K562 (cell line): ENCODE data around the gene WSCD2. TPM values are rescaled to one million over a fixed set of nuclear protein-coding genes. Genes with fewer than 3 reads are reported as not detected.

Experiments used
- BRF1 ChIP-seq: IDR thresholded peaks from 3 replicates; pipeline ENCODE4 v1.6.1; 2011; ENCODE audit warnings: borderline replicate concordance, mild to moderate bottlenecking; ENCODE audit not compliant: insufficient read length; ENCODE audit errors: extremely low read depth
- CBX3 ChIP-seq, 2 experiments: IDR thresholded peaks; 1 replicate in 1 of 2; 2 replicates in 1 of 2; pipeline ENCODE4 v1.6.1; 2012; ENCODE audit warnings: inconsistent platforms in 2 of 2, low read length in 2 of 2, borderline replicate concordance in 1 of 2, control low read depth in 1 of 2
- CHD2 ChIP-seq: IDR thresholded peaks from 2 replicates; pipeline ENCODE4 v1.6.1; 2011; ENCODE audit warnings: low read depth, low read length
- ESRRA ChIP-seq: fragments of 450-650 bp; IDR thresholded peaks from 2 replicates; pipeline ENCODE4 v1.6.1; 2014; ENCODE audit warnings: low read depth, mild to moderate bottlenecking, moderate library complexity, borderline replicate concordance
- ETV6 ChIP-seq, 3 experiments: fragments of 150-350 bp in 1 of 3; sonication (generic) in 1 of 3; formaldehyde crosslinking in 1 of 3; IDR thresholded peaks; 2 replicates each; pipeline versions ENCODE4 v1.6.1 to v1.8.0; 2014 to 2022; ENCODE audit warnings: borderline replicate concordance in 2 of 3, low read depth in 2 of 3, antibody characterized with exemption in 1 of 3, low read length in 1 of 3, mild to moderate bottlenecking in 1 of 3, missing genetic modification reagents in 1 of 3
- L3MBTL2 ChIP-seq: fragments of 450-650 bp; IDR thresholded peaks from 2 replicates; pipeline ENCODE4 v1.6.1; 2016; ENCODE audit warnings: mild to moderate bottlenecking, moderate library complexity
- NFRKB ChIP-seq: fragments of 450-650 bp; IDR thresholded peaks from 2 replicates; pipeline ENCODE4 v1.6.1; 2016; ENCODE audit warnings: low read depth
- NR2C1 ChIP-seq, 2 experiments: fragments of 450-650 bp; IDR thresholded peaks; 2 replicates each; pipeline ENCODE4 v1.6.1; 2017; ENCODE audit warnings: mild to moderate bottlenecking in 2 of 2, antibody characterized with exemption in 1 of 2, inconsistent platforms in 1 of 2, missing compliant biosample characterization in 1 of 2, missing genetic modification characterization in 1 of 2
- RAD51 ChIP-seq: fragments of 450-650 bp; IDR thresholded peaks from 2 replicates; pipeline ENCODE4 v1.7.1; 2016; ENCODE audit warnings: low read depth, mild to moderate bottlenecking, borderline replicate concordance
- SRF ChIP-seq, 2 experiments: fragments of 250-450, 450-650 bp in 1 of 2; sonication (Bioruptor Pico) in 1 of 2; sonication (generic) in 1 of 2; formaldehyde crosslinking; IDR thresholded peaks; 2 replicates each; pipeline versions ENCODE4 v1.5.0 to v1.5.1; 2020 to 2022; ENCODE audit warnings: mild to moderate bottlenecking in 1 of 2, missing genetic modification reagents in 1 of 2
- ZNF316 ChIP-seq: fragments of 450-650 bp; IDR thresholded peaks from 2 replicates; pipeline ENCODE4 v1.6.1; 2016
- polyA plus RNA-seq, 8 experiments: library from polyadenylated mRNA; depleted of rRNA in 4 of 8; stranded (reverse) in 5 of 8; unstranded in 3 of 8; fragments of >200 nt; fragmentation: Nextera tagmentation in 2 of 8; fragmentation: Illumina TruSeq in 1 of 8; extraction: Ambion mirVana in 2 of 8; extraction: Trizol in 1 of 8; gene quantifications; 2 replicates each; pipeline versions ENCODE4 v1.2.1 to v1.2.3, GENCODE V29; 2011 to 2014; ENCODE audit warnings: inconsistent platforms in 1 of 8, missing spikeins in 1 of 8
- total RNA-seq, 7 experiments: library from RNA; depleted of rRNA in 6 of 7; stranded (reverse); fragments of >200 nt in 6 of 7; fragmentation: Illumina TruSeq in 2 of 7; extraction: Trizol in 2 of 7; gene quantifications; 2 replicates each; pipeline versions ENCODE4 v1.2.1 to v1.2.3, GENCODE V29; 2011 to 2021; ENCODE audit warnings: low replicate concordance in 1 of 7
- TF ChIP-seq, protein P1 (sequence below): fragments of 450-650 bp; IDR thresholded peaks from 2 replicates; pipeline ENCODE4 v1.6.1; 2017; ENCODE audit warnings: mild to moderate bottlenecking, moderate library complexity
- TF ChIP-seq, protein P2 (sequence below): fragments of 450-650 bp; formaldehyde crosslinking; IDR thresholded peaks from 2 replicates; pipeline ENCODE4 v1.4.0; 2020; ENCODE audit warnings: mild to moderate bottlenecking, mixed read lengths
- TF ChIP-seq, protein P3 (sequence below), 2 experiments: fragments of 450-650 bp; formaldehyde crosslinking in 1 of 2; IDR thresholded peaks; 2 replicates each; pipeline versions ENCODE4 v1.4.0 to v1.6.1; 2014 to 2020; ENCODE audit warnings: mild to moderate bottlenecking in 2 of 2, borderline replicate concordance in 1 of 2, low read depth in 1 of 2

The WSCD2 gene
- total and polyA plus RNA-seq, 9 of the 15 experiments (the other 6 are each of a cell fraction or from before 2014, with no cell fraction given): 0.72 to 14.1 (median 4.0) TPM

DNA sequence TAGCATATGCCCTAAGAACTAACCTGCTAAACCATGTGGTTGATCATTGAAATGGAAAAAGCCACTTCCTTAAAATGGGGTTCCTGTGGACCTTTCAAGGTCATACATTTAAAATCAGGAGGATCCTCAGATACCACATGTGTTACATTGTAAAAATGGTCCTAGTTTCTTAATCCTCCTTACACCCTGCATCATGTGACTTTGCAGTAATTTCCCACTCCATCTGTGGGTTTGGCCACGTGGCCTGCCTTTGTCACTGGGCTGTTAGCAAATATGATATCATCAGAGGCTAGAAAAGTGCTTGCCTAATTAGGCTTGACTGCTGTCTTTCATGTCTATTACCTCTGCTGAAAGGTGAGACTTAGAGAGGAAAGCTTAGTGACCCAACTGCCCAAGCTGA is 139.3 kb downstream of the WSCD2 start (continued):
- TF ChIP-seq, protein P1, sequence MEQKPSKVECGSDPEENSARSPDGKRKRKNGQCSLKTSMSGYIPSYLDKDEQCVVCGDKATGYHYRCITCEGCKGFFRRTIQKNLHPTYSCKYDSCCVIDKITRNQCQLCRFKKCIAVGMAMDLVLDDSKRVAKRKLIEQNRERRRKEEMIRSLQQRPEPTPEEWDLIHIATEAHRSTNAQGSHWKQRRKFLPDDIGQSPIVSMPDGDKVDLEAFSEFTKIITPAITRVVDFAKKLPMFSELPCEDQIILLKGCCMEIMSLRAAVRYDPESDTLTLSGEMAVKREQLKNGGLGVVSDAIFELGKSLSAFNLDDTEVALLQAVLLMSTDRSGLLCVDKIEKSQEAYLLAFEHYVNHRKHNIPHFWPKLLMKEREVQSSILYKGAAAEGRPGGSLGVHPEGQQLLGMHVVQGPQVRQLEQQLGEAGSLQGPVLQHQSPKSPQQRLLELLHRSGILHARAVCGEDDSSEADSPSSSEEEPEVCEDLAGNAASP: no peak
- TF ChIP-seq CHD2 (no peak), ESRRA (peak; percentile 71; the same call in 1 of the 2 replicates), CBX3 (IDR thresholded peaks at IDR 0.05; ENCODE audit: borderline replicate concordance in 1 of 2, low read length in 2 of 2) (no peak), BRF1 (no peak), NR2C1 (IDR thresholded peaks at IDR 0.05) (no peak), NR2C1 (tag; IDR thresholded peaks at IDR 0.05) (no peak), ETV6 (IDR thresholded peaks at IDR 0.05; ENCODE audit: borderline replicate concordance in 1 of 2, low read depth in 2 of 2, low read length in 1 of 2) (no peak), ETV6 (CRISPR knock-in tag; IDR thresholded peaks at IDR 0.05; ENCODE audit: borderline replicate concordance) (no peak), RAD51 (peak; percentile 85), L3MBTL2 (peak; percentile 86), NFRKB (no peak), ZNF316 (no peak), SRF (CRISPR knock-in tag; IDR thresholded peaks at IDR 0.05) (peak in 1 of 2 experiments; percentile 88; a peak in 2 of 4 replicates)
- TF ChIP-seq, protein P2, sequence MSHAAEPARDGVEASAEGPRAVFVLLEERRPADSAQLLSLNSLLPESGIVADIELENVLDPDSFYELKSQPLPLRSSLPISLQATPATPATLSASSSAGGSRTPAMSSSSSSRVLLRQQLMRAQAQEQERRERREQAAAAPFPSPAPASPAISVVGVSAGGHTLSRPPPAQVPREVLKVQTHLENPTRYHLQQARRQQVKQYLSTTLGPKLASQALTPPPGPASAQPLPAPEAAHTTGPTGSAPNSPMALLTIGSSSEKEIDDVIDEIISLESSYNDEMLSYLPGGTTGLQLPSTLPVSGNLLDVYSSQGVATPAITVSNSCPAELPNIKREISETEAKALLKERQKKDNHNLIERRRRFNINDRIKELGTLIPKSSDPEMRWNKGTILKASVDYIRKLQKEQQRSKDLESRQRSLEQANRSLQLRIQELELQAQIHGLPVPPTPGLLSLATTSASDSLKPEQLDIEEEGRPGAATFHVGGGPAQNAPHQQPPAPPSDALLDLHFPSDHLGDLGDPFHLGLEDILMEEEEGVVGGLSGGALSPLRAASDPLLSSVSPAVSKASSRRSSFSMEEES (CRISPR knock-in tag): peak; percentile 93
- TF ChIP-seq, protein P3, sequence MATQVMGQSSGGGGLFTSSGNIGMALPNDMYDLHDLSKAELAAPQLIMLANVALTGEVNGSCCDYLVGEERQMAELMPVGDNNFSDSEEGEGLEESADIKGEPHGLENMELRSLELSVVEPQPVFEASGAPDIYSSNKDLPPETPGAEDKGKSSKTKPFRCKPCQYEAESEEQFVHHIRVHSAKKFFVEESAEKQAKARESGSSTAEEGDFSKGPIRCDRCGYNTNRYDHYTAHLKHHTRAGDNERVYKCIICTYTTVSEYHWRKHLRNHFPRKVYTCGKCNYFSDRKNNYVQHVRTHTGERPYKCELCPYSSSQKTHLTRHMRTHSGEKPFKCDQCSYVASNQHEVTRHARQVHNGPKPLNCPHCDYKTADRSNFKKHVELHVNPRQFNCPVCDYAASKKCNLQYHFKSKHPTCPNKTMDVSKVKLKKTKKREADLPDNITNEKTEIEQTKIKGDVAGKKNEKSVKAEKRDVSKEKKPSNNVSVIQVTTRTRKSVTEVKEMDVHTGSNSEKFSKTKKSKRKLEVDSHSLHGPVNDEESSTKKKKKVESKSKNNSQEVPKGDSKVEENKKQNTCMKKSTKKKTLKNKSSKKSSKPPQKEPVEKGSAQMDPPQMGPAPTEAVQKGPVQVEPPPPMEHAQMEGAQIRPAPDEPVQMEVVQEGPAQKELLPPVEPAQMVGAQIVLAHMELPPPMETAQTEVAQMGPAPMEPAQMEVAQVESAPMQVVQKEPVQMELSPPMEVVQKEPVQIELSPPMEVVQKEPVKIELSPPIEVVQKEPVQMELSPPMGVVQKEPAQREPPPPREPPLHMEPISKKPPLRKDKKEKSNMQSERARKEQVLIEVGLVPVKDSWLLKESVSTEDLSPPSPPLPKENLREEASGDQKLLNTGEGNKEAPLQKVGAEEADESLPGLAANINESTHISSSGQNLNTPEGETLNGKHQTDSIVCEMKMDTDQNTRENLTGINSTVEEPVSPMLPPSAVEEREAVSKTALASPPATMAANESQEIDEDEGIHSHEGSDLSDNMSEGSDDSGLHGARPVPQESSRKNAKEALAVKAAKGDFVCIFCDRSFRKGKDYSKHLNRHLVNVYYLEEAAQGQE (IDR thresholded peaks at IDR 0.05; ENCODE audit: borderline replicate concordance): peak; percentile 46; the same call in 1 of the 2 replicates
- TF ChIP-seq, protein P3 (CRISPR knock-in tag; IDR thresholded peaks at IDR 0.05; ENCODE audit: low read depth): no peak
